Retina (tissue), 1 donor: ENCODE results near the gene WNT9A.

ENCODE experiments used
- DNase-seq: peaks from one replicate; pipeline ENCODE4 v3.0.0-alpha.2; 2016

The WNT9A gene

GRCh38 chr1:227907439-227908015 lies 40.2 kb downstream of the WNT9A start:
- DNase-seq = no peak

GRCh38 chr1:227906550-227907071 lies 41.1 kb downstream of the WNT9A start:
- DNase-seq = no peak

GRCh38 chr1:227905573-227906487 lies 41.9 kb downstream of the WNT9A start:
- DNase-seq = no peak

- no peak for DNase-seq
Measured at GRCh38 chr1:227904541-227905335, 43.0 kb downstream of the WNT9A start.

GRCh38 chr1:227903614-227904501 lies 43.9 kb downstream of the WNT9A start:
- no peak for DNase-seq

GRCh38 chr1:227903061-227903521 lies 44.6 kb downstream of the WNT9A start:
- DNase-seq = no peak

- DNase-seq = no peak
Measured at GRCh38 chr1:227902641-227902990, 45.1 kb downstream of the WNT9A start.

- no peak for DNase-seq
Measured at GRCh38 chr1:227901906-227902640, 45.7 kb downstream of the WNT9A start.

- no peak for DNase-seq
Measured at GRCh38 chr1:227901239-227901905, 46.4 kb downstream of the WNT9A start.

GRCh38 chr1:227900571-227901051 lies 47.1 kb downstream of the WNT9A start:
- DNase-seq = no peak

GRCh38 chr1:227899820-227900449 lies 47.8 kb downstream of the WNT9A start:
- no peak for DNase-seq

GRCh38 chr1:227899141-227899819 lies 48.5 kb downstream of the WNT9A start:
- DNase-seq = peak; percentile 1

- DNase-seq = peak; percentile 9
Measured at GRCh38 chr1:227898502-227899140, 49.1 kb downstream of the WNT9A start.

GRCh38 chr1:227897704-227898438 lies 49.9 kb downstream of the WNT9A start:
- DNase-seq = peak; percentile 7

GRCh38 chr1:227896710-227897655 lies 50.7 kb downstream of the WNT9A start:
- peak; percentile 2 for DNase-seq

- peak; percentile 68 for DNase-seq
Measured at GRCh38 chr1:227895828-227896685, 51.7 kb downstream of the WNT9A start.
